ENCODE results near the gene NTNG2. TPM values are rescaled to one million over a fixed set of nuclear protein-coding genes. Genes with fewer than 3 reads are reported as not detected.

The NTNG2 gene
- total and polyA plus RNA-seq, 2 of the 13 experiments (the other 11 are each of a cell fraction or from before 2014, with no cell fraction given): 0.02 to 0.36 TPM

- H3K9ac ChIP-seq (ENCODE audit: insufficient read depth, low read depth, low read length): no peak overlapping the region
- no peaks in the 10 kb centered on the region for H3K36me3 ChIP-seq (replicated peaks in 1 of 2; ENCODE audit: control insufficient read depth in 1 of 2, insufficient read depth in 2 of 2, low read length in 2 of 2)
- intact Hi-C loops (cut with micrococcal nuclease; ENCODE audit: unreplicated experiment): no loop called here
- no TSS peak for BruUV-seq (replicated peaks)
- H3K4me2 ChIP-seq (ENCODE audit: low read depth, low read length): no peak overlapping the region
- TF ChIP-seq ZNF768 (CRISPR knock-in tag; IDR thresholded peaks at IDR 0.05) (peak; percentile 65; the same call in 1 of the 2 replicates), WIZ (CRISPR knock-in tag; IDR thresholded peaks at IDR 0.05) (no peak)
- H4K20me1 ChIP-seq (ENCODE audit: insufficient read depth, low read length): peaks cover 4% of the 10 kb centered on the region; the same call in 1 of the 2 replicates
- in situ Hi-C loops (cut with HindIII; ENCODE audit: extremely low pct_ligation_motif_present, low pct_unique_long_range_greater_than_20kb): no loop called here
- no peak overlapping the region for H3K27ac ChIP-seq (ENCODE audit: extremely low read length, insufficient read depth, low read length)
- ATAC-seq (no peak), FAIRE-seq (no peak), DNase-seq (ENCODE audit: low spot score) (no peak)
- 28% methylated on average over 5 of the region's 5 CpGs for WGBS (ENCODE audit: low lambda C conversion rate)
- H3K27me3 ChIP-seq (ENCODE audit: control insufficient read depth in 1 of 2, insufficient read depth in 2 of 2, low read length in 2 of 2): peaks cover 8 to 67% of the 10 kb centered on the region in 2 experiments; a peak in 3 of 5 replicates
- H3K4me1 ChIP-seq (ENCODE audit: insufficient read depth, low read length): no peaks in the 10 kb centered on the region
- no peaks in the 10 kb centered on the region for H3K9me3 ChIP-seq (ENCODE audit: low read length)
- no peak overlapping the region for H2AFZ ChIP-seq (ENCODE audit: low read length)
- no peak overlapping the region for H3K4me3 ChIP-seq (replicated peaks in 1 of 3; ENCODE audit: insufficient read depth in 1 of 3, low read depth in 2 of 3, low read length in 3 of 3)
- POLR2A ChIA-PET: no interaction called here
- no peaks in the 10 kb centered on the region for H3K79me2 ChIP-seq (ENCODE audit: insufficient read depth, low read length)
- CTCF ChIA-PET (ENCODE audit: low intra/inter-chr PET ratio, low total read pairs): no interaction called here
These were observed 10.3 kb downstream of the NTNG2 start for GRCh38 chr9:132172185-132172584.

- Histone ChIP-seq H3K4me1 (ENCODE audit: insufficient read depth, low read length) (no peaks in the 10 kb centered on the region), H3K9ac (ENCODE audit: insufficient read depth, low read depth, low read length) (no peak overlapping the region), H3K4me2 (ENCODE audit: low read depth, low read length) (no peak overlapping the region), H4K20me1 (ENCODE audit: insufficient read depth, low read length) (no peaks in the 10 kb centered on the region), H3K36me3 (replicated peaks in 1 of 2; ENCODE audit: control insufficient read depth in 1 of 2, insufficient read depth in 2 of 2, low read length in 2 of 2) (no peaks in the 10 kb centered on the region), H3K27me3 (ENCODE audit: control insufficient read depth in 1 of 2, insufficient read depth in 2 of 2, low read length in 2 of 2) (peaks cover 9 to 60% of the 10 kb centered on the region in 2 experiments; a peak in 3 of 5 replicates), H3K27ac (ENCODE audit: extremely low read length, insufficient read depth, low read length) (no peak overlapping the region), H3K4me3 (replicated peaks in 1 of 3; ENCODE audit: insufficient read depth in 1 of 3, low read depth in 2 of 3, low read length in 3 of 3) (no peak overlapping the region), H3K9me3 (ENCODE audit: low read length) (no peaks in the 10 kb centered on the region), H3K79me2 (ENCODE audit: insufficient read depth, low read length) (no peaks in the 10 kb centered on the region), H2AFZ (ENCODE audit: low read length) (no peak overlapping the region)
- intact Hi-C loops (cut with micrococcal nuclease; ENCODE audit: unreplicated experiment): no loop called here
- DNase-seq (ENCODE audit: low spot score): no peak
- ATAC-seq: peak; percentile 68
- no peak for FAIRE-seq
- no TSS peak for BruUV-seq (replicated peaks)
- ChIA-PET CTCF (ENCODE audit: low intra/inter-chr PET ratio, low total read pairs) (no interaction called here), POLR2A (no interaction called here)
- in situ Hi-C loops (cut with HindIII; ENCODE audit: extremely low pct_ligation_motif_present, low pct_unique_long_range_greater_than_20kb): no loop called here
- WGBS (ENCODE audit: low lambda C conversion rate): 16% methylated on average over 9 of the region's 14 CpGs
- TF ChIP-seq ZHX2 (IDR thresholded peaks at IDR 0.05; ENCODE audit: low read depth) (no peak), ZHX2 (CRISPR knock-in tag; IDR thresholded peaks at IDR 0.05; ENCODE audit: borderline replicate concordance) (no peak), ZNF543 (CRISPR knock-in tag; IDR thresholded peaks at IDR 0.05) (no peak), ZNF546 (CRISPR knock-in tag; conservative IDR thresholded peaks at IDR 0.05) (no peak), ZNF672 (CRISPR knock-in tag; IDR thresholded peaks at IDR 0.05) (no peak), ARID3A (IDR thresholded peaks at IDR 0.05; ENCODE audit: low read depth, low read length) (no peak), GPBP1L1 (CRISPR knock-in tag; IDR thresholded peaks at IDR 0.05) (no peak), ZNF768 (CRISPR knock-in tag; IDR thresholded peaks at IDR 0.05) (no peak), TGIF2 (CRISPR knock-in tag; IDR thresholded peaks at IDR 0.05) (no peak)
These were observed 13.6 kb downstream of the NTNG2 start for GRCh38 chr9:132175431-132175830.

All from HepG2 (cell line).